Measurements from ENCODE around the gene JPH2.

DNA sequence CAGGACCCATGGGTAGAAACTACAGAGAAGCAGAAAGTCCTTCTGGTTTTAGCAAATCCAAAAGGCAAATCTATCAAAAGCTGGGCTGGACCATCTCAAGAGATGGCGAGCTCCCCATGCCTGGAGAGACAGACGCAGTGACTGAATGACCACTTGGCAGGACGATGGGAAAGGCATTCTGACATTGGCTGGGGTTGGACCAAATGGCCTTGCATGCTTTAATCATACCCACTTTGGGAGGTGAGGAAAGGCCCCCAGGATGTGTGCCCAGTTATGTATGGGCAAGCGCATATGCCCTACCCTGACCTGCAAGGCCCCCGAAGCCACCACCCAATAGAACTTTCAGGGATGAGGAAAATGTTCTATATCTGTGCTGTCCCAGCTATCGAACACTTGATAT, 45.1 kb downstream of the JPH2 start:
- TF ChIP-seq, protein P1, sequence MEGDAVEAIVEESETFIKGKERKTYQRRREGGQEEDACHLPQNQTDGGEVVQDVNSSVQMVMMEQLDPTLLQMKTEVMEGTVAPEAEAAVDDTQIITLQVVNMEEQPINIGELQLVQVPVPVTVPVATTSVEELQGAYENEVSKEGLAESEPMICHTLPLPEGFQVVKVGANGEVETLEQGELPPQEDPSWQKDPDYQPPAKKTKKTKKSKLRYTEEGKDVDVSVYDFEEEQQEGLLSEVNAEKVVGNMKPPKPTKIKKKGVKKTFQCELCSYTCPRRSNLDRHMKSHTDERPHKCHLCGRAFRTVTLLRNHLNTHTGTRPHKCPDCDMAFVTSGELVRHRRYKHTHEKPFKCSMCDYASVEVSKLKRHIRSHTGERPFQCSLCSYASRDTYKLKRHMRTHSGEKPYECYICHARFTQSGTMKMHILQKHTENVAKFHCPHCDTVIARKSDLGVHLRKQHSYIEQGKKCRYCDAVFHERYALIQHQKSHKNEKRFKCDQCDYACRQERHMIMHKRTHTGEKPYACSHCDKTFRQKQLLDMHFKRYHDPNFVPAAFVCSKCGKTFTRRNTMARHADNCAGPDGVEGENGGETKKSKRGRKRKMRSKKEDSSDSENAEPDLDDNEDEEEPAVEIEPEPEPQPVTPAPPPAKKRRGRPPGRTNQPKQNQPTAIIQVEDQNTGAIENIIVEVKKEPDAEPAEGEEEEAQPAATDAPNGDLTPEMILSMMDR (IDR thresholded peaks at IDR 0.05), result no peak
- TF ChIP-seq POLR2AphosphoS5 (IDR thresholded peaks at IDR 0.05), result no peak
- no peak for TF ChIP-seq POLR2A (IDR thresholded peaks at IDR 0.05)
